Transverse colon (tissue), 4 donors: Measurements from ENCODE around the gene FRYL.

Experiments used
- POLR2A ChIP-seq: fragments of 450-650 bp; IDR thresholded peaks from one replicate; pipeline ENCODE4 v1.6.1; 2016; ENCODE audit warnings: antibody characterized with exemption, mild to moderate bottlenecking, moderate library complexity
- POLR2AphosphoS5 ChIP-seq, 3 donors: sonication (generic); formaldehyde crosslinking; IDR thresholded peaks; one replicate each; pipeline ENCODE4 v1.6.1; 2016; ENCODE audit warnings: antibody characterized with exemption in 3 of 3
- TF ChIP-seq, protein P1 (sequence below), 5 experiments: fragments of 200-600 bp in 3 of 5; fragments of 450-650 bp in 2 of 5; sonication (generic) in 3 of 5; IDR thresholded peaks; 1 replicate in 2 of 5; 2 replicates in 3 of 5; pipeline ENCODE4 v1.5.1; 2016 to 2017; ENCODE audit warnings: antibody characterized with exemption in 5 of 5, inconsistent platforms in 3 of 5, mild to moderate bottlenecking in 2 of 5, moderate library complexity in 1 of 5

DNA sequence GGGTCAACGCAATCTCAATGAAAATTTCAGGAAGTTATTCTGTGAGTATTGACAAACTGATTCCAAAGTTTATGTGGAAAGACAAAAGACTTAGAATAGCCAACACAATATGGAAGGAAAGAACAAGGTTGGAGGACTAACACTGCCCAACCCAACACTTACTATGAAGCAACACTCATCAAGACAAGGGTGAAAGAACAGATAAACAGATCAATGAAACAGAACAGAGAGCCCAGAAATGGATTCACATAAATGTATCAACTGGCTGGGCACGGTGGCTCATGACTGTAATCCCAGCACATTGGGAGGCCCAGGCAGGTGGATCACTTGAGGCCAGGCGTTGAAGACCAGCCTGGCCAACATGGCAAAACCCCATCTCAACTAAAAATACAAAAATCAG lies 41.2 kb downstream of the FRYL start:
- TF ChIP-seq, protein P1, sequence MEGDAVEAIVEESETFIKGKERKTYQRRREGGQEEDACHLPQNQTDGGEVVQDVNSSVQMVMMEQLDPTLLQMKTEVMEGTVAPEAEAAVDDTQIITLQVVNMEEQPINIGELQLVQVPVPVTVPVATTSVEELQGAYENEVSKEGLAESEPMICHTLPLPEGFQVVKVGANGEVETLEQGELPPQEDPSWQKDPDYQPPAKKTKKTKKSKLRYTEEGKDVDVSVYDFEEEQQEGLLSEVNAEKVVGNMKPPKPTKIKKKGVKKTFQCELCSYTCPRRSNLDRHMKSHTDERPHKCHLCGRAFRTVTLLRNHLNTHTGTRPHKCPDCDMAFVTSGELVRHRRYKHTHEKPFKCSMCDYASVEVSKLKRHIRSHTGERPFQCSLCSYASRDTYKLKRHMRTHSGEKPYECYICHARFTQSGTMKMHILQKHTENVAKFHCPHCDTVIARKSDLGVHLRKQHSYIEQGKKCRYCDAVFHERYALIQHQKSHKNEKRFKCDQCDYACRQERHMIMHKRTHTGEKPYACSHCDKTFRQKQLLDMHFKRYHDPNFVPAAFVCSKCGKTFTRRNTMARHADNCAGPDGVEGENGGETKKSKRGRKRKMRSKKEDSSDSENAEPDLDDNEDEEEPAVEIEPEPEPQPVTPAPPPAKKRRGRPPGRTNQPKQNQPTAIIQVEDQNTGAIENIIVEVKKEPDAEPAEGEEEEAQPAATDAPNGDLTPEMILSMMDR (IDR thresholded peaks at IDR 0.05) = no peak
- TF ChIP-seq POLR2A (no peak), POLR2AphosphoS5 (IDR thresholded peaks at IDR 0.05) (no peak)
